RWPE1 (cell line): ENCODE results near the gene CNNM4.

Source experiments
- CTCF ChIA-PET: fragments of 350-600 bp; sonication (Branson Sonifier 250); formaldehyde crosslinking; extraction: SDS; loops from one replicate; lab custom pipeline; 2021; lab: Yijun Ruan, JAX
- POLR2A ChIA-PET: fragments of 400-600 bp; formaldehyde crosslinking; extraction: SDS; loops from one replicate; lab custom pipeline; 2020; ENCODE audit warnings: antibody characterized with exemption; ENCODE audit not compliant: low non-redundant PET; lab: Yijun Ruan, JAX
- DNase-seq: peaks from one replicate; pipeline ENCODE4 v3.0.0; 2012; ENCODE audit warnings: low spot score
- H3K27ac ChIP-seq: fragments of 450-650 bp; 2 replicates; pipeline ENCODE4 v1.5.1; 2017
- CTCF ChIP-seq: fragments of 450-650 bp; conservative IDR thresholded peaks from 2 replicates; pipeline ENCODE4 v1.5.1; 2017; ENCODE audit warnings: low read depth, mild to moderate bottlenecking

Gene CNNM4

GRCh38 chr2:96760036-96760985, at the start of gene CNNM4:
CNNM4 (plus strand) TSS chr2:96760902; CDS start chr2:96761000, 98 bp downstream.
- H3K27ac ChIP-seq: peak within 1 kb of the TSS; percentile 73
- no peak for TF ChIP-seq CTCF
- ChIA-PET CTCF (interaction anchor here (0.5 to 1.2 kb wide), 5 partner anchors 10 to 182 kb away, joined by 3 to 9 read pairs (median 4); no protein-coding TSS in a partner anchor), POLR2A (interaction anchor here (0.6 to 0.8 kb wide), 2 partner anchors 21 to 121 kb away, joined by 3 to 4 read pairs; no protein-coding TSS in a partner anchor)
- peak; percentile 96 for DNase-seq

GRCh38 chr2:96710985-96711384, 49.7 kb upstream of the CNNM4 start:
- POLR2A ChIA-PET: no interaction called here
- TF ChIP-seq CTCF: no peak
- H3K27ac ChIP-seq: no peak overlapping the region
- CTCF ChIA-PET: interaction anchor here (0.7 kb wide), 1 partner anchor 401 kb away, joined by 3 read pairs; no protein-coding TSS in a partner anchor
- DNase-seq: no peak

- no peak for TF ChIP-seq CTCF
- no peak for DNase-seq
- CTCF ChIA-PET: no interaction called here
- POLR2A ChIA-PET: no interaction called here
- no peak overlapping the region for H3K27ac ChIP-seq
Observed at GRCh38 chr2:96715658-96716057, 45.0 kb upstream of the CNNM4 start.

- no peak for DNase-seq
- no peak overlapping the region for H3K27ac ChIP-seq
- no peak for TF ChIP-seq CTCF
- CTCF ChIA-PET: no interaction called here
- POLR2A ChIA-PET: no interaction called here
Observed at GRCh38 chr2:96716388-96716787, 44.3 kb upstream of the CNNM4 start.

- CTCF ChIA-PET: interaction anchor here (0.6 kb wide), 1 partner anchor 48 kb away, joined by 4 read pairs; no protein-coding TSS in a partner anchor
- TF ChIP-seq CTCF: no peak
- DNase-seq: no peak
- H3K27ac ChIP-seq: no peak overlapping the region
- POLR2A ChIA-PET: no interaction called here
Observed at GRCh38 chr2:96726131-96726530, 34.6 kb upstream of the CNNM4 start.

- no peak for TF ChIP-seq CTCF
- ChIA-PET CTCF (no interaction called here), POLR2A (no interaction called here)
- no peak overlapping the region for H3K27ac ChIP-seq
- DNase-seq: no peak
Observed at GRCh38 chr2:96727431-96727830, 33.3 kb upstream of the CNNM4 start.
